LHCN-M2 (cell line): Measurements from ENCODE around the gene RPL36. TPM values are rescaled to one million over a fixed set of nuclear protein-coding genes. Genes with fewer than 3 reads are reported as not detected.
"Not testable (repeated sequence)": the region's sequence is repeated elsewhere in the genome, so short reads cannot be mapped to it uniquely, and the experiment has no call there.

Source experiments
- DNase-seq: peaks from one replicate; pipeline ENCODE4 v3.0.0-alpha.2; 2012; ENCODE audit warnings: low read depth
- total RNA-seq: library from RNA; depleted of rRNA; stranded (reverse); fragments of >200 nt; gene quantifications from 2 replicates; pipeline ENCODE4 v1.2.3, GENCODE V29; 2014

Gene RPL36
- total RNA-seq, 1 experiment from 2014 or later: 795 TPM

GRCh38 chr19:5705552-5705951 lies 15.5 kb downstream of the RPL36 start:
- no peak for DNase-seq

GRCh38 chr19:5706876-5707573 lies 16.9 kb downstream of the RPL36 start:
- no peak for DNase-seq

- no peak for DNase-seq
These were observed 17.8 kb downstream of the RPL36 start for GRCh38 chr19:5707576-5708575.

GRCh38 chr19:5711025-5711424 lies 20.9 kb downstream of the RPL36 start:
- no peak for DNase-seq

GRCh38 chr19:5711713-5712161 lies 21.6 kb downstream of the RPL36 start:
- no peak for DNase-seq

- no peak for DNase-seq
These were observed 23.1 kb downstream of the RPL36 start for GRCh38 chr19:5713228-5713627.

GRCh38 chr19:5714816-5715215 lies 24.7 kb downstream of the RPL36 start:
- DNase-seq: no peak

- DNase-seq: no peak
These were observed 27.3 kb downstream of the RPL36 start for GRCh38 chr19:5717215-5717935.

- DNase-seq: no peak
These were observed 28.0 kb downstream of the RPL36 start for GRCh38 chr19:5718037-5718578.

GRCh38 chr19:5718579-5719273 lies 28.6 kb downstream of the RPL36 start:
- DNase-seq: peak; percentile 53

GRCh38 chr19:5719274-5719960 lies 29.3 kb downstream of the RPL36 start:
- no peak for DNase-seq

- peak; percentile 99 for DNase-seq
These were observed 30.1 kb downstream of the RPL36 start, which contains the start of the genes CATSPERD and LONP1 for GRCh38 chr19:5719961-5720790. TSS of gene CATSPERD (plus strand) at chr19:5720637. CDS start at chr19:5720738, 101 bp downstream. TSS of gene LONP1 (minus strand) at chr19:5720146. CDS start at chr19:5720132, 14 bp downstream.

- no peak for DNase-seq
These were observed 37.5 kb downstream of the RPL36 start for GRCh38 chr19:5727453-5728050.

GRCh38 chr19:5733172-5733571 lies 43.1 kb downstream of the RPL36 start:
- not testable (repeated sequence) for DNase-seq

GRCh38 chr19:5738423-5738822 lies 48.3 kb downstream of the RPL36 start:
- DNase-seq: peak; percentile 3
